Measurements from ENCODE around the gene KDM5A.
"Not testable (repeated sequence)": the region's sequence is repeated elsewhere in the genome, so short reads cannot be mapped to it uniquely, and the experiment has no call there.

The KDM5A gene

GRCh38 chr12:237026-237815, 151.9 kb downstream of the KDM5A start:
- DNase-seq: peak; percentile 21

- DNase-seq: peak; percentile 9
These were observed 152.7 kb downstream of the KDM5A start for GRCh38 chr12:236445-236844.

- DNase-seq: not testable (repeated sequence)
These were observed 153.2 kb downstream of the KDM5A start for GRCh38 chr12:235967-236366.

- no peak for DNase-seq
These were observed 154.2 kb downstream of the KDM5A start for GRCh38 chr12:234891-235415.

GRCh38 chr12:234019-234418, 155.1 kb downstream of the KDM5A start:
- DNase-seq: no peak

GRCh38 chr12:233615-233968, 155.5 kb downstream of the KDM5A start:
- no peak for DNase-seq

GRCh38 chr12:232731-233614, 156.1 kb downstream of the KDM5A start:
- no peak for DNase-seq

- DNase-seq: no peak
These were observed 158.0 kb downstream of the KDM5A start for GRCh38 chr12:230925-231671.
